HepG2 (cell line): ENCODE data around the gene EMILIN1. TPM values are rescaled to one million over a fixed set of nuclear protein-coding genes. Genes with fewer than 3 reads are reported as not detected.

Source experiments
- HOXA9 ChIP-seq: sonication (generic); formaldehyde crosslinking; IDR thresholded peaks from 2 replicates; pipeline ENCODE4 v1.8.1; 2022; ENCODE audit warnings: missing genetic modification reagents, mild to moderate bottlenecking, moderate library complexity, borderline replicate concordance
- KMT2B ChIP-seq: IDR thresholded peaks from 2 replicates; pipeline ENCODE4 v1.6.1; 2016; ENCODE audit warnings: missing genetic modification reagents, missing compliant biosample characterization
- NR0B2 ChIP-seq: sonication (generic); formaldehyde crosslinking; IDR thresholded peaks from 2 replicates; pipeline ENCODE4 v1.4.0; 2020; ENCODE audit warnings: mild to moderate bottlenecking, missing genetic modification reagents
- RERE ChIP-seq: IDR thresholded peaks from 2 replicates; pipeline ENCODE4 v1.6.1; 2016; ENCODE audit warnings: low read depth, missing genetic modification reagents, missing compliant biosample characterization
- TIGD3 ChIP-seq: sonication (generic); formaldehyde crosslinking; IDR thresholded peaks from 2 replicates; pipeline ENCODE4 v1.5.1; 2020; ENCODE audit warnings: mild to moderate bottlenecking, missing genetic modification reagents, borderline replicate concordance
- ZHX1 ChIP-seq: sonication (generic); formaldehyde crosslinking; IDR thresholded peaks from 2 replicates; pipeline ENCODE4 v1.8.1; 2022; ENCODE audit warnings: low read depth, mild to moderate bottlenecking, missing genetic modification reagents
- ZNF710 ChIP-seq: sonication (generic); formaldehyde crosslinking; IDR thresholded peaks from 2 replicates; pipeline ENCODE4 v1.5.0; 2020; ENCODE audit warnings: mild to moderate bottlenecking, missing genetic modification reagents, borderline replicate concordance
- polyA plus RNA-seq, 8 experiments: library from polyadenylated mRNA; depleted of rRNA in 3 of 8; stranded (reverse) in 7 of 8; unstranded in 1 of 8; fragments of >200 nt; fragmentation: Illumina TruSeq in 4 of 8; extraction: Trizol in 4 of 8; gene quantifications; 2 replicates each; pipeline versions ENCODE4 v1.2.1 to v1.2.3, GENCODE V29; 2011 to 2016; ENCODE audit warnings: low read depth in 4 of 8, missing spikeins in 1 of 8, mixed read lengths in 1 of 8; ENCODE audit not compliant: insufficient read depth in 1 of 8
- total RNA-seq, 5 experiments: library from RNA; depleted of rRNA; stranded (reverse); fragments of >200 nt; fragmentation: Illumina TruSeq; extraction: Trizol; gene quantifications; 2 replicates each; pipeline ENCODE4 v1.2.3, GENCODE V29; 2016; ENCODE audit warnings: low read depth in 1 of 5

The EMILIN1 gene
- total and polyA plus RNA-seq, 2 of the 13 experiments (the other 11 are each of a cell fraction or from before 2014, with no cell fraction given) = 8.1 to 9.7 TPM

GRCh38 chr2:27085062-27085672 is 6.8 kb downstream of the EMILIN1 start (continued):
- TF ChIP-seq TIGD3 (CRISPR knock-in tag) = 0 out of 2 replicates have a peak, but pooled peaks have one; percentile 53
- 0 out of 2 replicates have a peak, but pooled peaks have one; percentile 28 for TF ChIP-seq KMT2B (CRISPR knock-in tag)
- no peak for TF ChIP-seq RERE (CRISPR knock-in tag)
- no peak for TF ChIP-seq HOXA9
- TF ChIP-seq NR0B2 (CRISPR knock-in tag) = 0 out of 2 replicates have a peak, but pooled peaks have one; percentile 34
- TF ChIP-seq ZNF710 (CRISPR knock-in tag) = 0 out of 2 replicates have a peak, but pooled peaks have one; percentile 11
- TF ChIP-seq ZHX1 = no peak
